Liver (tissue), 9 donors: ENCODE measurements around the gene TBX19. TPM values are rescaled to one million over a fixed set of nuclear protein-coding genes. Genes with fewer than 3 reads are reported as not detected.

ENCODE experiments used
- DNase-seq: peaks from one replicate; pipeline ENCODE4 v3.0.0-alpha.2; 2017; ENCODE audit warnings: low spot score
- H3K27ac ChIP-seq, 2 donors: one replicate each; pipeline ENCODE4 v1.7.0; 2013; ENCODE audit warnings: inconsistent platforms in 2 of 2, low read length in 2 of 2, control low read depth in 1 of 2, low read depth in 1 of 2, mild to moderate bottlenecking in 1 of 2
- H3K27me3 ChIP-seq, 4 donors: one replicate each; pipeline versions ENCODE4 v1.6.1 to v1.7.0; 2013; ENCODE audit warnings: low read length in 3 of 4, inconsistent platforms in 1 of 4, mild to moderate bottlenecking in 1 of 4, moderate library complexity in 1 of 4; ENCODE audit not compliant: control insufficient read depth in 4 of 4, insufficient read depth in 4 of 4
- H3K36me3 ChIP-seq, 4 donors: one replicate each; pipeline versions ENCODE4 v1.6.1 to v1.7.0; 2013; ENCODE audit warnings: low read length in 3 of 4, mild to moderate bottlenecking in 3 of 4, low read depth in 1 of 4, moderate library complexity in 1 of 4; ENCODE audit not compliant: control insufficient read depth in 4 of 4, insufficient read depth in 3 of 4
- H3K4me1 ChIP-seq, 4 donors: one replicate each; pipeline versions ENCODE4 v1.6.1 to v1.7.0; 2013; ENCODE audit warnings: low read length in 3 of 4, mild to moderate bottlenecking in 3 of 4, moderate library complexity in 1 of 4; ENCODE audit not compliant: control insufficient read depth in 4 of 4, insufficient read depth in 4 of 4
- H3K4me3 ChIP-seq, 3 donors: one replicate each; pipeline versions ENCODE4 v1.6.1 to v1.7.0; 2013; ENCODE audit warnings: low read length in 3 of 3, control low read depth in 1 of 3, low read depth in 1 of 3, mild to moderate bottlenecking in 1 of 3
- H3K9ac ChIP-seq, 2 donors: one replicate each; pipeline ENCODE4 v1.7.0; 2013; ENCODE audit warnings: low read length in 2 of 2, mild to moderate bottlenecking in 2 of 2, moderate library complexity in 2 of 2, control low read depth in 1 of 2, low read depth in 1 of 2
- H3K9me3 ChIP-seq, 4 donors: one replicate each; pipeline versions ENCODE4 v1.6.1 to v1.7.0; 2013; ENCODE audit warnings: low read length in 3 of 4; ENCODE audit not compliant: control insufficient read depth in 4 of 4
- CTCF ChIP-seq: fragments of 150-350 bp; IDR thresholded peaks from 2 replicates; pipeline ENCODE4 v1.5.1; 2017; ENCODE audit warnings: improper control_type of control experiment, low read depth, low read length; ENCODE audit not compliant: missing input control
- EGR1 ChIP-seq, 2 donors: IDR thresholded peaks; 2 replicates each; pipeline ENCODE4 v1.6.1; 2016 to 2018; ENCODE audit warnings: antibody characterized with exemption in 2 of 2, low read depth in 2 of 2
- FOXA1 ChIP-seq: IDR thresholded peaks from 2 replicates; pipeline ENCODE4 v1.6.1; 2016; ENCODE audit warnings: antibody characterized with exemption
- FOXA2 ChIP-seq: IDR thresholded peaks from 2 replicates; pipeline ENCODE4 v1.6.1; 2016; ENCODE audit warnings: antibody characterized with exemption
- GABPA ChIP-seq, 2 donors: IDR thresholded peaks in 1 of 2; conservative IDR thresholded peaks in 1 of 2; 2 replicates each; pipeline ENCODE4 v1.6.1; 2016; ENCODE audit warnings: antibody characterized with exemption in 2 of 2, mild to moderate bottlenecking in 1 of 2, moderate library complexity in 1 of 2
- HNF4A ChIP-seq, 2 donors: conservative IDR thresholded peaks; 2 replicates each; pipeline ENCODE4 v1.6.1; 2016; ENCODE audit warnings: antibody characterized with exemption in 2 of 2, mild to moderate bottlenecking in 2 of 2
- HNF4G ChIP-seq: IDR thresholded peaks from 2 replicates; pipeline ENCODE4 v1.6.1; 2016; ENCODE audit warnings: antibody characterized with exemption
- JUND ChIP-seq, 2 donors: IDR thresholded peaks; 2 replicates each; pipeline ENCODE4 v1.6.1; 2016; ENCODE audit warnings: antibody characterized with exemption in 2 of 2
- NR2F2 ChIP-seq: IDR thresholded peaks from 2 replicates; pipeline ENCODE4 v1.6.1; 2016; ENCODE audit warnings: antibody characterized with exemption
- RAD21 ChIP-seq, 2 donors: IDR thresholded peaks; 2 replicates each; pipeline ENCODE4 v1.6.1; 2016; ENCODE audit warnings: antibody characterized with exemption in 2 of 2, mild to moderate bottlenecking in 2 of 2
- RXRA ChIP-seq, 2 donors: IDR thresholded peaks; 2 replicates each; pipeline ENCODE4 v1.6.1; 2017 to 2018; ENCODE audit warnings: antibody characterized with exemption in 2 of 2, mild to moderate bottlenecking in 1 of 2
- SP1 ChIP-seq: IDR thresholded peaks from 2 replicates; pipeline ENCODE4 v1.6.1; 2018; ENCODE audit warnings: antibody characterized with exemption, mild to moderate bottlenecking
- TAF1 ChIP-seq: conservative IDR thresholded peaks from 2 replicates; pipeline ENCODE4 v1.6.1; 2016; ENCODE audit warnings: antibody characterized with exemption, mild to moderate bottlenecking
- YY1 ChIP-seq: IDR thresholded peaks from 2 replicates; pipeline ENCODE4 v1.6.1; 2016; ENCODE audit warnings: antibody characterized with exemption, mild to moderate bottlenecking
- WGBS: extraction: QIAGEN DNeasy Blood & Tissue Kit; methylation state at CpG from one replicate; pipeline ENCODE4 v1.1.7; 2013; 5-methylcytosine and 5-hydroxymethylcytosine counted together
- polyA plus RNA-seq, 2 donors: library from polyadenylated mRNA; stranded (reverse) in 1 of 2; unstranded in 1 of 2; fragments of 200-250 nt in 1 of 2; fragments of >200 nt in 1 of 2; fragmentation: Nextera tagmentation in 1 of 2; extraction: Ambion mirVana in 1 of 2; gene quantifications; one replicate each; pipeline versions ENCODE4 v1.2.1 to v1.2.3, GENCODE V29; 2013 to 2015
- total RNA-seq, 2 donors: library from RNA; depleted of rRNA; stranded (reverse); fragments of >200 nt; gene quantifications; one replicate each; pipeline ENCODE4 v1.2.3, GENCODE V29; 2014
- TF ChIP-seq, protein P1 (sequence below): IDR thresholded peaks from 2 replicates; pipeline ENCODE4 v1.6.1; 2016; ENCODE audit warnings: antibody characterized with exemption
- TF ChIP-seq, protein P2 (sequence below): IDR thresholded peaks from 2 replicates; pipeline ENCODE4 v1.6.1; 2016; ENCODE audit warnings: antibody characterized with exemption
- TF ChIP-seq, protein P3 (sequence below): IDR thresholded peaks from 2 replicates; pipeline ENCODE4 v1.6.1; 2016; ENCODE audit warnings: antibody characterized with exemption
- TF ChIP-seq, protein P4 (sequence below): IDR thresholded peaks from 2 replicates; pipeline ENCODE4 v1.6.1; 2016; ENCODE audit warnings: antibody characterized with exemption, mild to moderate bottlenecking
- donor health status: healthy.
- donor health status: healthy.
- donor health status: healthy.
- donor health status: healthy.
- donor health status: healthy.

The TBX19 gene
- total and polyA plus RNA-seq, 4 donors: 0.20 to 0.92 (median 0.37) TPM

DNA sequence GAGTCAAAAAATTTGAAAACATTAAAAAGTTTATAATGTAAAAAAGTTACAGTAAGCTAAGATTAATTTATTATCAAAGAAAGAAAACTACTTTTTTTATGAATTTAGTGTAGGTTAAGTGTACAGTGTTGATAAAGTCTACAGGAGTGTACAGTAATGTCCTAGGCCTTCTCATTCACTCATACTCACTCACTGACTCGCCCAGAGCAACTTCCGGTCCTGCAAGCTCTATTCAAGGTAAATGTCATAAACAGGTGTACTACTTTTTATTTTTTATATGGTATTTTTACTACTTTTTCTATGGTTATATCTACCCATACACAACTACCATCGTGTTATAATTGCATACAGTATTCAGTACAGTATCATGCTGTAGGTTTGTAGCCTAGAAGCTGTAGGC is 49.6 kb downstream of the TBX19 start:
- 89% methylated on average over 3 of the region's 3 CpGs for WGBS
- Histone ChIP-seq H3K9me3 (no peaks in the 10 kb centered on the region), H3K27me3 (no peaks in the 10 kb centered on the region), H3K4me1 (no peaks in the 10 kb centered on the region), H3K4me3 (no peak overlapping the region), H3K27ac (no peak overlapping the region), H3K36me3 (no peaks in the 10 kb centered on the region), H3K9ac (no peak overlapping the region)
- TF ChIP-seq HNF4A (conservative IDR thresholded peaks at IDR 0.05) (no peak), CTCF (no peak), TAF1 (no peak), FOXA2 (no peak), FOXA1 (no peak), GABPA (IDR thresholded peaks at IDR 0.05 in 1 of 2, conservative IDR thresholded peaks at IDR 0.05 in 1 of 2) (no peak), RXRA (IDR thresholded peaks at IDR 0.05) (no peak), HNF4G (no peak), SP1 (no peak), NR2F2 (no peak), RAD21 (IDR thresholded peaks at IDR 0.05) (no peak), JUND (IDR thresholded peaks at IDR 0.05) (no peak), YY1 (no peak), EGR1 (IDR thresholded peaks at IDR 0.05; ENCODE audit: low read depth in 2 of 2) (no peak)
- TF ChIP-seq, protein P1, sequence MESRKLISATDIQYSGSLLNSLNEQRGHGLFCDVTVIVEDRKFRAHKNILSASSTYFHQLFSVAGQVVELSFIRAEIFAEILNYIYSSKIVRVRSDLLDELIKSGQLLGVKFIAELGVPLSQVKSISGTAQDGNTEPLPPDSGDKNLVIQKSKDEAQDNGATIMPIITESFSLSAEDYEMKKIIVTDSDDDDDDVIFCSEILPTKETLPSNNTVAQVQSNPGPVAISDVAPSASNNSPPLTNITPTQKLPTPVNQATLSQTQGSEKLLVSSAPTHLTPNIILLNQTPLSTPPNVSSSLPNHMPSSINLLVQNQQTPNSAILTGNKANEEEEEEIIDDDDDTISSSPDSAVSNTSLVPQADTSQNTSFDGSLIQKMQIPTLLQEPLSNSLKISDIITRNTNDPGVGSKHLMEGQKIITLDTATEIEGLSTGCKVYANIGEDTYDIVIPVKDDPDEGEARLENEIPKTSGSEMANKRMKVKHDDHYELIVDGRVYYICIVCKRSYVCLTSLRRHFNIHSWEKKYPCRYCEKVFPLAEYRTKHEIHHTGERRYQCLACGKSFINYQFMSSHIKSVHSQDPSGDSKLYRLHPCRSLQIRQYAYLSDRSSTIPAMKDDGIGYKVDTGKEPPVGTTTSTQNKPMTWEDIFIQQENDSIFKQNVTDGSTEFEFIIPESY: no peak
- TF ChIP-seq, protein P2, sequence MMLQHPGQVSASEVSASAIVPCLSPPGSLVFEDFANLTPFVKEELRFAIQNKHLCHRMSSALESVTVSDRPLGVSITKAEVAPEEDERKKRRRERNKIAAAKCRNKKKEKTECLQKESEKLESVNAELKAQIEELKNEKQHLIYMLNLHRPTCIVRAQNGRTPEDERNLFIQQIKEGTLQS: no peak
- TF ChIP-seq, protein P3, sequence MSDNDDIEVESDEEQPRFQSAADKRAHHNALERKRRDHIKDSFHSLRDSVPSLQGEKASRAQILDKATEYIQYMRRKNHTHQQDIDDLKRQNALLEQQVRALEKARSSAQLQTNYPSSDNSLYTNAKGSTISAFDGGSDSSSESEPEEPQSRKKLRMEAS: no peak
- TF ChIP-seq, protein P4, sequence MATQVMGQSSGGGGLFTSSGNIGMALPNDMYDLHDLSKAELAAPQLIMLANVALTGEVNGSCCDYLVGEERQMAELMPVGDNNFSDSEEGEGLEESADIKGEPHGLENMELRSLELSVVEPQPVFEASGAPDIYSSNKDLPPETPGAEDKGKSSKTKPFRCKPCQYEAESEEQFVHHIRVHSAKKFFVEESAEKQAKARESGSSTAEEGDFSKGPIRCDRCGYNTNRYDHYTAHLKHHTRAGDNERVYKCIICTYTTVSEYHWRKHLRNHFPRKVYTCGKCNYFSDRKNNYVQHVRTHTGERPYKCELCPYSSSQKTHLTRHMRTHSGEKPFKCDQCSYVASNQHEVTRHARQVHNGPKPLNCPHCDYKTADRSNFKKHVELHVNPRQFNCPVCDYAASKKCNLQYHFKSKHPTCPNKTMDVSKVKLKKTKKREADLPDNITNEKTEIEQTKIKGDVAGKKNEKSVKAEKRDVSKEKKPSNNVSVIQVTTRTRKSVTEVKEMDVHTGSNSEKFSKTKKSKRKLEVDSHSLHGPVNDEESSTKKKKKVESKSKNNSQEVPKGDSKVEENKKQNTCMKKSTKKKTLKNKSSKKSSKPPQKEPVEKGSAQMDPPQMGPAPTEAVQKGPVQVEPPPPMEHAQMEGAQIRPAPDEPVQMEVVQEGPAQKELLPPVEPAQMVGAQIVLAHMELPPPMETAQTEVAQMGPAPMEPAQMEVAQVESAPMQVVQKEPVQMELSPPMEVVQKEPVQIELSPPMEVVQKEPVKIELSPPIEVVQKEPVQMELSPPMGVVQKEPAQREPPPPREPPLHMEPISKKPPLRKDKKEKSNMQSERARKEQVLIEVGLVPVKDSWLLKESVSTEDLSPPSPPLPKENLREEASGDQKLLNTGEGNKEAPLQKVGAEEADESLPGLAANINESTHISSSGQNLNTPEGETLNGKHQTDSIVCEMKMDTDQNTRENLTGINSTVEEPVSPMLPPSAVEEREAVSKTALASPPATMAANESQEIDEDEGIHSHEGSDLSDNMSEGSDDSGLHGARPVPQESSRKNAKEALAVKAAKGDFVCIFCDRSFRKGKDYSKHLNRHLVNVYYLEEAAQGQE: no peak
- no peak for DNase-seq

DNA sequence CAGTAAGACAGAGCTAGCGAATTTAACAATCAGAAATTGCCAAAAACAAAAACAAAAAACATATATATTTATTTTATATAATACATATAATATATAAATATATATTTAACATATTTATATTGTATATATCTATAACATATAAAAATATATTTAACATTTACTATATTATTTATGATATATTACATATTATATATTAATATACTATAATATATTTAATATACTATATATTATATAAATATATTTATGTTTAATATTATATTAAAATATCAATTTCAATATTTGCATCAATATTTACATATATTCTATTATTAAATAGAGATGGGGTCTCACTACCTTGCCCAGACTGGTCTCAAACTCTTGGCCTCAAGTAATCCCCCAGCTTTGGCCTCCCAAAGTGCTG is 50.9 kb downstream of the TBX19 start:
- WGBS: 97% methylated on average over 1 of the region's 1 CpG
- Histone ChIP-seq H3K36me3 (no peaks in the 10 kb centered on the region), H3K4me1 (no peaks in the 10 kb centered on the region), H3K27ac (no peak overlapping the region), H3K4me3 (no peak overlapping the region), H3K9ac (no peak overlapping the region), H3K9me3 (no peaks in the 10 kb centered on the region), H3K27me3 (no peaks in the 10 kb centered on the region)
- DNase-seq: no peak
- TF ChIP-seq NR2F2: no peak
- TF ChIP-seq HNF4G: no peak
- no peak for TF ChIP-seq HNF4A (conservative IDR thresholded peaks at IDR 0.05)
- no peak for TF ChIP-seq GABPA (IDR thresholded peaks at IDR 0.05 in 1 of 2, conservative IDR thresholded peaks at IDR 0.05 in 1 of 2)
- TF ChIP-seq YY1: no peak
- no peak for TF ChIP-seq RAD21 (IDR thresholded peaks at IDR 0.05)
- TF ChIP-seq TAF1: no peak
- no peak for TF ChIP-seq FOXA2
